Endothelial cell of umbilical vein (primary cell): ENCODE measurements around the gene FZD2. TPM values are rescaled to one million over a fixed set of nuclear protein-coding genes. Genes with fewer than 3 reads are reported as not detected.
A peak's percentile ranks its signal among the peaks of the same experiment; 100 is the strongest.

ENCODE experiments used
- BruUV-seq: library from RNA; stranded (reverse); fragments of 400-500 nt; replicated peaks from 2 replicates; lab custom pipeline; 2021; lab: Mats Ljungman, UMichigan
- CTCF ChIA-PET: fragments of 300-600, 350-600 bp; sonication (Branson Sonifier 250); formaldehyde crosslinking; loops from one replicate; lab custom pipeline; 2021; ENCODE audit warnings: antibody characterized with exemption, inconsistent platforms; lab: Charles Lee
- POLR2A ChIA-PET: fragments of 300-600, 350-600 bp; sonication (Branson Sonifier 250); formaldehyde crosslinking; loops from one replicate; lab custom pipeline; 2021; ENCODE audit warnings: antibody characterized with exemption, inconsistent platforms; lab: Charles Lee
- DNase-seq: peaks from one replicate; pipeline ENCODE4 v3.0.0-alpha.2; 2011; ENCODE audit warnings: low read depth, low spot score
- FAIRE-seq: peaks from 2 replicates; lab custom pipeline; 2011; peaks lifted over from hg19 to GRCh38; lab: Jason Lieb, UNC
- H2AFZ ChIP-seq: 2 replicates; pipeline ENCODE4 v1.6.0; 2012; ENCODE audit warnings: low read depth, low read length, control low read depth, inconsistent platforms
- H3K27ac ChIP-seq: 2 replicates; pipeline ENCODE4 v1.5.1; 2011; ENCODE audit warnings: low read depth, mild to moderate bottlenecking, control low read depth, low read length, moderate library complexity; ENCODE audit not compliant: insufficient read depth
- H3K27me3 ChIP-seq, 2 experiments: 2 replicates each; pipeline versions ENCODE4 v1.6.0 to v1.6.1; 2011; ENCODE audit warnings: low read length in 2 of 2, mixed read lengths in 1 of 2; ENCODE audit not compliant: control insufficient read depth in 2 of 2, insufficient read depth in 2 of 2
- H3K36me3 ChIP-seq, 2 experiments: 2 replicates in 1 of 2; 3 replicates in 1 of 2; pipeline ENCODE4 v1.5.1; 2011; ENCODE audit warnings: low read length in 2 of 2, mild to moderate bottlenecking in 1 of 2, moderate library complexity in 1 of 2; ENCODE audit not compliant: control insufficient read depth in 2 of 2, insufficient read depth in 2 of 2; ENCODE audit errors: extremely low read depth in 1 of 2
- H3K4me1 ChIP-seq: 3 replicates; pipeline ENCODE4 v1.5.1; 2011; ENCODE audit warnings: mild to moderate bottlenecking, low read length; ENCODE audit not compliant: control insufficient read depth, insufficient read depth; ENCODE audit errors: extremely low read depth
- H3K4me2 ChIP-seq: 2 replicates; pipeline ENCODE4 v1.6.1; 2011; ENCODE audit warnings: low read length, control low read depth, mixed read lengths; ENCODE audit not compliant: insufficient read depth
- H3K4me3 ChIP-seq, 3 experiments: fragments of 200-600 bp in 1 of 3; sonication (generic), shearing (Covaris generic) in 1 of 3; replicated peaks in 1 of 3; 2 replicates each; pipeline ENCODE4 v1.5.1; 2011 to 2016; ENCODE audit warnings: control low read depth in 3 of 3, low read length in 3 of 3, mild to moderate bottlenecking in 2 of 3, inconsistent platforms in 1 of 3, low read depth in 1 of 3, moderate library complexity in 1 of 3; ENCODE audit not compliant: insufficient read depth in 1 of 3
- H3K79me2 ChIP-seq: 2 replicates; pipeline ENCODE4 v1.6.0; 2012; ENCODE audit warnings: low read length, inconsistent platforms; ENCODE audit not compliant: control insufficient read depth, insufficient read depth
- H3K9ac ChIP-seq: replicated peaks from 2 replicates; pipeline ENCODE3; 2011; ENCODE audit warnings: low read length, control low read depth; ENCODE audit not compliant: insufficient read depth; ENCODE audit errors: extremely low read depth
- H3K9me1 ChIP-seq: replicated peaks from 3 replicates; pipeline ENCODE4 v1.6.0; 2011; ENCODE audit warnings: mild to moderate bottlenecking, low read length; ENCODE audit not compliant: control insufficient read depth, insufficient read depth; ENCODE audit errors: extremely low read depth
- H3K9me3 ChIP-seq: replicated peaks from 2 replicates; pipeline ENCODE4 v1.5.1; 2012; ENCODE audit warnings: low read length, inconsistent platforms; ENCODE audit not compliant: control insufficient read depth, insufficient read depth
- H4K20me1 ChIP-seq: replicated peaks from 2 replicates; pipeline ENCODE3; 2011; ENCODE audit warnings: mild to moderate bottlenecking, low read length; ENCODE audit not compliant: control insufficient read depth, insufficient read depth; ENCODE audit errors: extremely low read depth
- CTCF ChIP-seq, 2 donors: IDR thresholded peaks; 1 replicate in 1 of 2; 2 replicates in 1 of 2; pipeline ENCODE4 v1.5.1; 2011; ENCODE audit warnings: low read length in 2 of 2, mild to moderate bottlenecking in 2 of 2, moderate library complexity in 2 of 2, control low read depth in 1 of 2, inconsistent platforms in 1 of 2, low read depth in 1 of 2; ENCODE audit not compliant: insufficient read depth in 1 of 2; ENCODE audit errors: extremely low read depth in 1 of 2
- EZH2 ChIP-seq: IDR thresholded peaks from 2 replicates; pipeline ENCODE4 v1.6.1; 2012; ENCODE audit warnings: borderline replicate concordance, low read depth, mild to moderate bottlenecking, moderate library complexity, low read length, inconsistent platforms; ENCODE audit not compliant: severe bottlenecking
- FOS ChIP-seq: IDR thresholded peaks from 2 replicates; pipeline ENCODE4 v1.6.1; 2011; ENCODE audit warnings: mild to moderate bottlenecking, low read length, moderate library complexity, borderline replicate concordance; ENCODE audit not compliant: insufficient read depth
- JUN ChIP-seq: IDR thresholded peaks from 2 replicates; pipeline ENCODE4 v1.6.1; 2011; ENCODE audit warnings: borderline replicate concordance, low read depth; ENCODE audit not compliant: insufficient read length, insufficient read depth
- MAX ChIP-seq: IDR thresholded peaks from 2 replicates; pipeline ENCODE4 v1.6.1; 2011; ENCODE audit not compliant: insufficient read depth, insufficient read length
- MYC ChIP-seq: IDR thresholded peaks from one replicate; pipeline ENCODE4 v1.6.1; 2011; ENCODE audit warnings: mild to moderate bottlenecking, low read depth, low read length
- POLR2A ChIP-seq: IDR thresholded peaks from 2 replicates; pipeline ENCODE4 v1.6.1; 2012; ENCODE audit warnings: low read depth, mild to moderate bottlenecking, control low read depth, low read length
- POLR2AphosphoS5 ChIP-seq: IDR thresholded peaks from 2 replicates; pipeline ENCODE4 v1.6.1; 2012; ENCODE audit warnings: low read depth, mild to moderate bottlenecking, control low read depth, low read length, moderate library complexity; ENCODE audit not compliant: insufficient read depth
- dilution Hi-C: fragments of 300-500 bp; cut with MboI; formaldehyde crosslinking; loops from one replicate; pipeline ENCODE4 v1.15.0; 2019; ENCODE audit warnings: low sequenced_read_pairs; ENCODE audit not compliant: extremely low pct_ligation_motif_present
- intact Hi-C: fragments of 100-400 bp; cut with micrococcal nuclease; formaldehyde crosslinking; loops from one replicate; pipeline ENCODE4 v1.10.0; 2022
- polyA plus RNA-seq, 4 experiments: library from polyadenylated mRNA; depleted of rRNA in 3 of 4; stranded (reverse) in 3 of 4; unstranded in 1 of 4; fragments of >200 nt; gene quantifications; 2 replicates each; pipeline versions ENCODE4 v1.2.1 to v1.2.3, GENCODE V29; 2011 to 2012; ENCODE audit warnings: missing spikeins in 1 of 4
- total RNA-seq: library from RNA; stranded (reverse); gene quantifications from 2 replicates; pipeline ENCODE4 v1.2.3, GENCODE V29; 2021

The FZD2 gene
- total and polyA plus RNA-seq, 2 donors (not counting 3 experiments of a cell fraction or from before 2014, with no cell fraction given), result 5.8 to 14.0 TPM

GRCh38 chr17:44556166-44556831 is 985 bp upstream of the FZD2 start:
- H3K27ac ChIP-seq, result peak overlapping the region; percentile 30
- no peaks in the 10 kb centered on the region for H3K36me3 ChIP-seq
- peaks cover 7% of the 10 kb centered on the region for H3K4me1 ChIP-seq
- H3K4me2 ChIP-seq, result peak overlapping the region; percentile 85
- DNase-seq (peak; percentile 63), FAIRE-seq (no peak)
- peaks cover 14 to 30% of the 10 kb centered on the region in 2 experiments for H3K27me3 ChIP-seq
- dilution Hi-C loops (no loop called here), intact Hi-C loops (loop anchor here (2.0 kb wide), 1 partner anchor 19 kb away; no protein-coding TSS in a partner anchor)
- ChIA-PET CTCF (interaction anchor here (0.8 to 3.7 kb wide), 10 partner anchors 9 to 120 kb away, joined by 3 to 23 read pairs (median 6); no protein-coding TSS in a partner anchor), POLR2A (interaction anchor here (0.6 to 1.0 kb wide), 2 partner anchors 20 to 64 kb away, joined by 3 to 6 read pairs; no protein-coding TSS in a partner anchor)
- no TSS peak for BruUV-seq
- no peaks in the 10 kb centered on the region for H3K9me1 ChIP-seq
- H3K79me2 ChIP-seq, result no peaks in the 10 kb centered on the region
- H3K9ac ChIP-seq, result peak overlapping the region; percentile 85
- H4K20me1 ChIP-seq, result no peaks in the 10 kb centered on the region
- TF ChIP-seq FOS (no peak), JUN (no peak), MYC (no peak), CTCF (IDR thresholded peaks at IDR 0.05; ENCODE audit: extremely low read depth in 1 of 2, insufficient read depth in 1 of 2, low read depth in 1 of 2, low read length in 2 of 2) (no peak), POLR2AphosphoS5 (no peak), EZH2 (no peak), POLR2A (no peak), MAX (no peak)
- peak overlapping the region; percentile 44 to 94 (median 87) for H3K4me3 ChIP-seq
- no peaks in the 10 kb centered on the region for H3K9me3 ChIP-seq
- peak overlapping the region; percentile 91 for H2AFZ ChIP-seq
